ENCODE data around the gene ELL3.
A peak's percentile ranks its signal among the peaks of the same experiment; 100 is the strongest.

Gene ELL3

GRCh38 chr15:43771816-43772215 lies 5.0 kb downstream of the ELL3 start:
- peak; percentile 78 for DNase-seq (ENCODE audit: low read depth)
- H3K4me3 ChIP-seq (ENCODE audit: low read length): no peak overlapping the region
- TF ChIP-seq CTCF (IDR thresholded peaks at IDR 0.05; ENCODE audit: insufficient read depth, low read depth, low read length, missing control alignments): no peak

- DNase-seq (ENCODE audit: low read depth): peak; percentile 67
- H3K4me3 ChIP-seq (ENCODE audit: low read length): no peak overlapping the region
- TF ChIP-seq CTCF (IDR thresholded peaks at IDR 0.05; ENCODE audit: insufficient read depth, low read depth, low read length, missing control alignments): peak; percentile 90
Measured at GRCh38 chr15:43769584-43770228, 7.1 kb downstream of the ELL3 start.

GRCh38 chr15:43763819-43764446 lies 12.8 kb downstream of the ELL3 start:
- TF ChIP-seq CTCF (IDR thresholded peaks at IDR 0.05; ENCODE audit: insufficient read depth, low read depth, low read length, missing control alignments): no peak
- no peak overlapping the region for H3K4me3 ChIP-seq (ENCODE audit: low read length)
- no peak for DNase-seq (ENCODE audit: low read depth)

- DNase-seq (ENCODE audit: low read depth): no peak
- TF ChIP-seq CTCF (IDR thresholded peaks at IDR 0.05; ENCODE audit: insufficient read depth, low read depth, low read length, missing control alignments): no peak
- no peak overlapping the region for H3K4me3 ChIP-seq (ENCODE audit: low read length)
Measured at GRCh38 chr15:43762824-43763223, 13.9 kb downstream of the ELL3 start.

- H3K4me3 ChIP-seq (ENCODE audit: low read length): no peak overlapping the region
- DNase-seq (ENCODE audit: low read depth): no peak
- TF ChIP-seq CTCF (IDR thresholded peaks at IDR 0.05; ENCODE audit: insufficient read depth, low read depth, low read length, missing control alignments): no peak
Measured at GRCh38 chr15:43751885-43752284, 24.9 kb downstream of the ELL3 start.

GRCh38 chr15:43749690-43750345 lies 26.9 kb downstream of the ELL3 start:
- no peak for DNase-seq (ENCODE audit: low read depth)
- no peak overlapping the region for H3K4me3 ChIP-seq (ENCODE audit: low read length)
- TF ChIP-seq CTCF (IDR thresholded peaks at IDR 0.05; ENCODE audit: insufficient read depth, low read depth, low read length, missing control alignments): no peak
